Activated B cell treated with CpG ODN at 0.5 μM for 24 hours (primary cell): Measurements from ENCODE around the gene LSM14A. TPM values are rescaled to one million over a fixed set of nuclear protein-coding genes. Genes with fewer than 3 reads are reported as not detected.
"Not testable (repeated sequence)": the region's sequence is repeated elsewhere in the genome, so short reads cannot be mapped to it uniquely, and the experiment has no call there.

Experiments
- ATAC-seq: fragments of 200-7000 bp; cut with Tn5 transposase; one replicate; pipeline ENCODE4 v1.10.0; 2021; ENCODE audit warnings: low read depth, mild to moderate bottlenecking, moderate library complexity
- CTCF ChIA-PET: fragments of 350-600 bp; sonication (Branson Sonifier 250); formaldehyde crosslinking; loops from one replicate; lab custom pipeline; 2021; ENCODE audit warnings: antibody characterized with exemption; lab: Charles Lee
- POLR2A ChIA-PET: fragments of 350-600 bp; sonication (Branson Sonifier 250); formaldehyde crosslinking; loops from one replicate; lab custom pipeline; 2021; ENCODE audit warnings: antibody characterized with exemption; lab: Charles Lee
- DNase-seq: peaks from one replicate; pipeline ENCODE4 v3.0.0; 2022
- H3K27ac Mint-ChIP-seq: one replicate; pipeline ENCODE4 v1.8.0; 2020; ENCODE audit warnings: mixed read lengths
- H3K27me3 Mint-ChIP-seq: one replicate; pipeline ENCODE4 v1.8.0; 2021; ENCODE audit warnings: mixed read lengths
- H3K36me3 Mint-ChIP-seq: one replicate; pipeline ENCODE4 v1.8.0; 2021; ENCODE audit warnings: low read depth, mixed read lengths
- H3K4me1 Mint-ChIP-seq: one replicate; pipeline ENCODE4 v1.8.0; 2021; ENCODE audit warnings: mixed read lengths
- H3K4me3 Mint-ChIP-seq: one replicate; pipeline ENCODE4 v1.8.0; 2020; ENCODE audit warnings: mild to moderate bottlenecking, mixed read lengths
- H3K9me3 Mint-ChIP-seq: one replicate; pipeline ENCODE4 v1.8.0; 2020; ENCODE audit warnings: mixed read lengths
- CTCF ChIP-seq: fragments of 200-600 bp; IDR thresholded peaks from one replicate; pipeline ENCODE4 v1.8.0; 2022; ENCODE audit warnings: antibody characterized with exemption, mild to moderate bottlenecking
- intact Hi-C: fragments of 100-400 bp; cut with micrococcal nuclease; formaldehyde crosslinking; loops from one replicate; pipeline ENCODE4 v1.15.1; 2024
- total RNA-seq: library from RNA; stranded (reverse); gene quantifications from 2 replicates; pipeline ENCODE4 v1.2.3, GENCODE V29; 2022

Gene LSM14A
- total RNA-seq, 1 donor from 2014 or later = 136 TPM

DNA sequence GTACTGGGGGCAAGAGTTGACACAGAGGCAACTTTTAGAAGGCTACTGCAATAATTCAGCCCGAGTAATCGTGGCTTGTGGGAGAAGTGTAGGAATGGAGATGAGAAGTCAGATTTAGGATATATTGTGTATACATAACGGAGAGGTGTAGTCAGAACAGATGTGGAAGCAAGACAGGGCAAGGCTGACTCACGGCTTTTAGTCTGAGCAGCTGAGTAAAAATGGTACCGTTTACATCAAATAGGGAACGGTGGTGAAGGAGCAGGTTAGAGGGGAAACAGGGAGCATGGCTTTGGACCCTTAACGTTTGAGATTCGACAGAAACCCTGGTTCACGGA is 796 bp upstream of the LSM14A start:
- peak overlapping the region; percentile 96 for H3K27ac Mint-ChIP-seq
- H3K9me3 Mint-ChIP-seq = no peaks in the 10 kb centered on the region
- intact Hi-C loops = loop anchor here (5.0 kb wide), 1 partner anchor 799 kb away; the partner anchor contains the start of gene CEBPG
- H3K27me3 Mint-ChIP-seq = no peaks in the 10 kb centered on the region
- POLR2A ChIA-PET = interaction anchor here (0.5 to 3.0 kb wide), 21 partner anchors 9 to 995 kb away, joined by 3 to 28 read pairs (median 6); partner anchors contain the start of genes CEBPG, GPI, KCTD15 and SCGB2B2
- ATAC-seq = peak; percentile 22
- CTCF ChIA-PET = interaction anchor here (0.8 kb wide), 1 partner anchor 797 kb away, joined by 3 read pairs; no protein-coding TSS in a partner anchor
- no peak for TF ChIP-seq CTCF
- peaks cover 21% of the 10 kb centered on the region for H3K36me3 Mint-ChIP-seq
- peak overlapping the region; percentile 97 for H3K4me3 Mint-ChIP-seq
- no peak for DNase-seq
- H3K4me1 Mint-ChIP-seq = peaks cover 49% of the 10 kb centered on the region

GRCh38 chr19:34172661-34173192 is 423 bp downstream of the LSM14A start:
- peak overlapping the region; percentile 97 for H3K4me3 Mint-ChIP-seq
- peaks cover 61% of the 10 kb centered on the region for H3K4me1 Mint-ChIP-seq
- peak overlapping the region; percentile 98 for H3K27ac Mint-ChIP-seq
- no peaks in the 10 kb centered on the region for H3K27me3 Mint-ChIP-seq
- no peak for DNase-seq
- ATAC-seq = peak; percentile 32
- CTCF ChIA-PET = interaction anchor here (1.4 to 1.7 kb wide), 2 partner anchors 16 to 47 kb away, joined by 5 read pairs; no protein-coding TSS in a partner anchor
- peaks cover 26% of the 10 kb centered on the region for H3K36me3 Mint-ChIP-seq
- no peak for TF ChIP-seq CTCF
- POLR2A ChIA-PET = interaction anchor here (0.7 to 3.0 kb wide), 10 partner anchors 9 to 505 kb away, joined by 3 to 28 read pairs (median 7); partner anchors contain the start of genes GARRE1, KCTD15 and ZNF302
- intact Hi-C loops = loop anchor here (1.0 to 5.0 kb wide), 6 partner anchors 20 to 996 kb away; partner anchors contain the start of gene CEBPG
- no peaks in the 10 kb centered on the region for H3K9me3 Mint-ChIP-seq

DNA sequence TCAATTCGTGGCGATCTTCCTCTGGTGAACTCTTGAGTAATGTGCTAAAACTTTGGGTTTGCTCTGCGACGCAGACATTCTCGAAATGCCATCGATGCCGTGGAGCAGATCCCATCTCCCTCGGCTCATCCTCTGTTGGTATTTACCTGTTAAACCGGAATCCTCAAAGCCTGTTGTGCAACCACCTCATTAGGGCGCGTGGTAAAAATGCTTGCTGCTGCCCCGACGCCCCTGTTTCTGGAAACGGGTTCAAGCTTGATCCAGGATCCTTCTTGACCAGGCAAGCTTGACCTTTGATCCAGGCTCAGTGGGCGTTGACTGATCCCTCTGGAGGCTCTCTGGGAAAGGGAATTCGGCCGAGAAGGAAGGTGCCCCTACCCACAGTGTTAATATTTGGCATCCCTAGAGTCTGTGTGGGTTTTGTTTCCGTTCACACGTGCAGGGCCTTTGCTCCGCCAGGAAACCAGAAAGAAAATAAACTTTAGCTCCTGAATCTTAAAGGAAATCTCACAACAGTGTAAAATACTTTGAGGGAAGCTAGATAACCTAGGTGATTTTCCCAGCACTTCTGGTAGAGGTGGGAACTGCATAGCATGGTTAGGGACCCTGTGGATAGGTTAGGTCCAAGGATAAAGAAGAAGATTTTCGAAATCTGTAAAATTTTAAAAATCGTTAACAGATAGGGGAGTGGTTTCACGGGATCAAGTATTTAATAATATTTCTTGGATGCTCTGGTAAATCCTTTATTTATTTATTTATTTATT is 1.1 kb downstream of the LSM14A start:
- no peak for ATAC-seq
- TF ChIP-seq CTCF = no peak
- ChIA-PET CTCF (interaction anchor here (1.4 to 1.7 kb wide), 2 partner anchors 16 to 46 kb away, joined by 5 read pairs; no protein-coding TSS in a partner anchor), POLR2A (interaction anchor here (0.5 to 2.9 kb wide), 6 partner anchors 8 to 504 kb away, joined by 3 to 24 read pairs (median 4); partner anchors contain the start of genes GARRE1 and ZNF302)
- DNase-seq = peak; percentile 19
- Mint-ChIP-seq H3K4me3 (peak overlapping the region; percentile 97), H3K4me1 (peaks cover 67% of the 10 kb centered on the region), H3K27ac (peak overlapping the region; percentile 98), H3K36me3 (peaks cover 29% of the 10 kb centered on the region), H3K27me3 (no peaks in the 10 kb centered on the region), H3K9me3 (no peaks in the 10 kb centered on the region)
- intact Hi-C loops = loop anchor here (2.0 to 5.0 kb wide), 3 partner anchors 19 to 997 kb away; partner anchors contain the start of gene CEBPG

DNA sequence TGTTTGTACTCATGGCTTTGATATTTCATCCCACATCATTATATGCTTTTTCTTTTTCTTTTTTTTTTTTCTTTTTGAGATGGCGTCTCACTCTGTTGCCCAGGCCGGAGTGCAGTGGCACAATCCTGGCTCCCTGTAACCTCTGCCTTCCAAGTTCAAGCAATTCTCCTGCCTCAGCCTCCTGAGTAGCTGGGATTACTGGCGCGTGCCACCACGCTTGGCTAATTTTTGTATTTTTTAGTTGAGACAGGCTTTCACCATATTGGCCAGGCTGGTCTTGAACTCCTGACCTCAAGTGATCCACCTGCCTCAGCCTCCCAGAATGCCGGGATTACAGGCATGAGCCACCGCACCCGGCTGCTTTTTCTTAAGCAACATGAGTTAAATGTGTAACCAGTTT is 2.9 kb downstream of the LSM14A start:
- H3K9me3 Mint-ChIP-seq, ATAC-seq, DNase-seq, CTCF ChIA-PET, POLR2A ChIA-PET, H3K27me3 Mint-ChIP-seq, intact Hi-C loops: not testable (repeated sequence)
- peaks cover 76% of the 10 kb centered on the region for H3K4me1 Mint-ChIP-seq
- peak overlapping the region; percentile 66 for H3K27ac Mint-ChIP-seq
- peaks cover 38% of the 10 kb centered on the region for H3K36me3 Mint-ChIP-seq
- H3K4me3 Mint-ChIP-seq = peak overlapping the region; percentile 64

DNA sequence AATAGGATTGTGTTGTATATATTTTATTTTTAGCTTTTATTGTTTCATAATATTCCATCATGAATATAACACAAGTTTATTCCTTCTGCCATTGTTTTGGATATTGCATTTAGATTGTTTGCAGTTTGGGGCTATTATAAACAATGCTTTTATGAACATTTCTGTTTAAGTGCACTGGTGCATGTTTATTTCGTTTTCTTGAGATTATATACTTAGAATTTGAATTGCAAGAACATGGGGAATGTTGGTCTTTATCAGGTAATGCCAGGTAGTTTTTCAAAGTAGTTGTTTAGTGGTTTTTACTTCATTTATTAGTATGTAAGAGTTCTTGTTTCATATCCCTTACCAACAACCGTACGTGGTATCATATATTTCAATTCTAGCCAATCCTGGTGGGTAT is 4.3 kb downstream of the LSM14A start:
- H3K4me3 Mint-ChIP-seq = peak overlapping the region; percentile 60
- no peak for ATAC-seq
- DNase-seq = no peak
- H3K36me3 Mint-ChIP-seq = peaks cover 50% of the 10 kb centered on the region
- no peak overlapping the region for H3K27ac Mint-ChIP-seq
- H3K27me3 Mint-ChIP-seq = no peaks in the 10 kb centered on the region
- ChIA-PET CTCF (no interaction called here), POLR2A (no interaction called here)
- peaks cover 78% of the 10 kb centered on the region for H3K4me1 Mint-ChIP-seq
- no peaks in the 10 kb centered on the region for H3K9me3 Mint-ChIP-seq
- TF ChIP-seq CTCF = no peak
- intact Hi-C loops = no loop called here
